Fibroblast of the aortic adventitia (primary cell): ENCODE measurements around the gene IL17RA. TPM values are rescaled to one million over a fixed set of nuclear protein-coding genes. Genes with fewer than 3 reads are reported as not detected.
A peak's percentile ranks its signal among the peaks of the same experiment; 100 is the strongest.

Experiments used
- DNase-seq: peaks from one replicate; pipeline ENCODE4 v3.0.0-alpha.2; 2010; ENCODE audit warnings: low read depth
- H3K4me3 ChIP-seq: 2 replicates; pipeline ENCODE4 v1.5.1; 2011; ENCODE audit warnings: low read depth, mild to moderate bottlenecking, control low read depth, low read length, moderate library complexity
- total RNA-seq: library from RNA; depleted of rRNA; stranded (reverse); fragments of >200 nt; gene quantifications from 2 replicates; pipeline ENCODE4 v1.2.3, GENCODE V29; 2012; ENCODE audit warnings: low replicate concordance
- TF ChIP-seq, protein P1 (sequence below): IDR thresholded peaks from 2 replicates; pipeline ENCODE4 v1.5.1; 2011; ENCODE audit warnings: mild to moderate bottlenecking, low read length, control low read depth, inconsistent platforms; ENCODE audit not compliant: insufficient read depth

IL17RA gene
- total RNA-seq, 1 donor, result 5.2 TPM

DNA sequence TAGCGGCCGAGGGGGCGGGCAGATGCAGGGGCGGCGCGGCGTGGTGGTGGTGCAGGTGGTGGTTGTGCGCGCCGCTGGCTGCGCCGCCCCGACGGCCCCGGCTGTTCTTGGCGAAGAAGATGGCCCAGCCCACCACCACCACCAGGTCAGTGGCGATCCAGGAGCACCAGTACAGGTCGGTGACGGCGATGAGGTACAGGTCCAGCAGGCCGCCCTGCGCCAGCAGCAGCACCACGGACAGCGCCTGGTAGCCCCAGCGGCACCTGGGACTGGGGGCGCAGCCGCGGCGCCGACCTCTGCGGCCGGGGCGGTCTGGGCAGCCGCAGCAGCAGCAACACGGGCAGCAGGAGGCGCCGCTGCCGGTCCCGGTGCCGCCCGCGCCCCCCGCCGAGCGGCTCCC is 35.5 kb downstream of the IL17RA start:
- DNase-seq, result peak; percentile 22
- TF ChIP-seq, protein P1, sequence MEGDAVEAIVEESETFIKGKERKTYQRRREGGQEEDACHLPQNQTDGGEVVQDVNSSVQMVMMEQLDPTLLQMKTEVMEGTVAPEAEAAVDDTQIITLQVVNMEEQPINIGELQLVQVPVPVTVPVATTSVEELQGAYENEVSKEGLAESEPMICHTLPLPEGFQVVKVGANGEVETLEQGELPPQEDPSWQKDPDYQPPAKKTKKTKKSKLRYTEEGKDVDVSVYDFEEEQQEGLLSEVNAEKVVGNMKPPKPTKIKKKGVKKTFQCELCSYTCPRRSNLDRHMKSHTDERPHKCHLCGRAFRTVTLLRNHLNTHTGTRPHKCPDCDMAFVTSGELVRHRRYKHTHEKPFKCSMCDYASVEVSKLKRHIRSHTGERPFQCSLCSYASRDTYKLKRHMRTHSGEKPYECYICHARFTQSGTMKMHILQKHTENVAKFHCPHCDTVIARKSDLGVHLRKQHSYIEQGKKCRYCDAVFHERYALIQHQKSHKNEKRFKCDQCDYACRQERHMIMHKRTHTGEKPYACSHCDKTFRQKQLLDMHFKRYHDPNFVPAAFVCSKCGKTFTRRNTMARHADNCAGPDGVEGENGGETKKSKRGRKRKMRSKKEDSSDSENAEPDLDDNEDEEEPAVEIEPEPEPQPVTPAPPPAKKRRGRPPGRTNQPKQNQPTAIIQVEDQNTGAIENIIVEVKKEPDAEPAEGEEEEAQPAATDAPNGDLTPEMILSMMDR, result no peak
- peak overlapping the region; percentile 28 for H3K4me3 ChIP-seq

DNA sequence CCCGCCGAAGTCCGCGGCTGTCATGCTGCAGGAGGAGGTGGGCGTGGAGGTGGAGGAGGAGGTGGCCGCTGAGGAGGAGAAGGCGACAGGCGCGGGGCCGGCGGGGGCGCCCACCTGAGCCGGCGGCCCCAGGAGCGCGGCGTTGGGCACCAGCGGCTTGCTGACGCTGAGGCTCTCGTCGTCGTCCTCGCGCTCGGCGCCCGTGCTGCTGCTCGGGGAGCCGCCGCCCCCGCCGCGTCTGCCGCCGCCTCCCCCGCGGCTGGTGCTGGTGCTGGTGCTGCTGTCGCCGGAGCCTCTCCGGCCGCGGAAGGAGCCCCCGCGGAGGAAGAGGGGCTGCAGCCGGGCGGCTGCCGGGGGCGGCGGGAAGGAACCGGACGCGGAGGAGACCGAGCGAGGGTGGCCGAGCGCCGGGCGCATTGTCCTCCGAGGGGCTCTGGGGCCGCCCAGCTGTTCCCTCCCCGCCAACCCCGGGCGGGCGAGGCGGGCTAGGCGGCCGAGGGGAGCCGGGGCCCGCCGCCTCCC is 36.0 kb downstream of the IL17RA start:
- TF ChIP-seq, protein P1, result no peak
- DNase-seq, result no peak
- peak overlapping the region; percentile 49 for H3K4me3 ChIP-seq

DNA sequence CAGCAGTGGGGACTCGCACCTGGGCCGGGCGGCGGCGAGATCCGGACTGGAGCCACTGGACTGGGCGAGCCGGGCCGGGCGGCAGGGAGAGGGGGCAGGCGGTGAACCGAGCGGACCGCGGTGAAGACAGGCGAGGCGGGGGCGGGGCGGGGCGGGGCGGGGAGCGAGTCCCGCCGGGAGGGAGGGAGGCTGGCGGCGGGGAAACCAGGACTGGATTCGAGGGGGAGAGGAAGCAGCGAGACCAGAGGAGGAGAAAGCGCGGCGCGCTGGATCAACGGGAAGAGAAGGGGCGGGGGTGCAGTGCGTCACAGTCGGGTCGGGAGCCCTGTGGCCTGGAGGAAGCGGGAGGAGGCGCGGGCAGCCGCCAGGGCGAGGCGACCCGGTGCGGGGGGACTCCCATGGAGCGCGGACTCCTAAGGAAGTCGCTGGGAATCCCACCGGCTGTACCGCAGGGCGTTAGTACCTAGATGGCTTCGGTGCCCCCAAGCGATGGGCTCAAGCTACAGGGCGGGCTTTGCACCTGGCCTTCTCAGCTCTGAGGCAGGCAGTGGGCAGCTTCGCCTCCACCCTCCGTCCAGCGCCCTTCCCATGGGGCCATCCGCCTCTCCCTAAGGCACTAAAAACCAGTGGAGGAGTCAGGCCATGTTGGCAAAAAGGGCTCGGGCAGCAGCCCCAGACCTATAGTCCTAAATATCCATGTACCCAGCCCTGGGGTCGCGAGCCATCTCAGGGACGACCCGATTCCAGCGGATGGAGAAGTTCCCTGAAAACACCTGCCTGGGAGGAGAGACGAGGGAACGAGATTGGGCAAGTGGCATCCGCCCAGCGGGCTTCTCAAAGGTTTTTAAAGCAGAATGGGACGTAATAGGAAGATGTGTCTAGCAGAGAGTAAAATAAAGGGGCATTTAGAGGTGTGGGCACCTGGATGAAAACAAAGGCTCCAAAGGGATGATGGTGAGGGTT is 36.7 kb downstream of the IL17RA start, which contains the start of gene TMEM121B:
Gene TMEM121B, minus strand, starts transcription at position 128 of the 963 bp plus-strand sequence. CDS start 233 bp downstream, outside the sequence.
- DNase-seq, result peak; percentile 31
- TF ChIP-seq, protein P1, result no peak
- H3K4me3 ChIP-seq, result peak within 1 kb of the TSS; percentile 49

DNA sequence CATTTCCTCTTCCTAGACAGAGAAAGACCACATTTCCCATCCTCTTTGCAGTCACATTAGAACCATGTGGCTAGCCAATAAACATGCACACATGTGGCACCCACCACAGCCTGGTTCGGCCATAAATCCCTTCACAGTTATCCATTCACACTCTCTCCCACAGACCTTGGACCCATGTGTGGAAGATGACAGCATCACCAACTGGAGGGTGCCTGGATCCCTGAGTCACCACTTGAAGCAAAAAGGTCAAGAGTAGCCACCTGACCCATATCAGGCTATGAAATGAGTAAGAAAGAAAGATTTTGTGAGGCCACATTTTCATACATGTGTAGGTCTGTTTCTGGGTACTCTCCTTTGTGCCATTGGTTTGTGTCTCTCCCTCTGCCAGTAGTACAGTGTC is 45.4 kb downstream of the IL17RA start:
- no peak overlapping the region for H3K4me3 ChIP-seq
- no peak for DNase-seq
- TF ChIP-seq, protein P1, result no peak

DNA sequence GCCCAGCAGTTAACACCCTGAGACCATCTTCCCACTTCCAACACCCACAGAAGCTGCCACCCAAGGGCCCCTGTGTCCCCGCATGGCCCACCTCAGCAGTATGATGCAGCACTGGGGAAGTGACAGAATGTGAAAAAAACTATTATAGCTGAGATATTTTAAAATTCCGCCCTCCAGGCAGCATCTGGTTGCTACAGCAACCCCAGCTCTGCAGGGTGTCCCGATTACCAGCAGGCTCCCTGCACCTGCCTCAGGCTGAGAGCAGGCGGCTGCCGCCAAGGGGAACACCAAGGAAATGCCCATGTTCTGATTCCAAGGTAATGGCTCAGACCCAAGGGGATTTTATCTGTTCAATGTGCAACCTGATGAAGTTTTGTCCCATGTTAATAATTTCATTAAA is 46.9 kb downstream of the IL17RA start:
- TF ChIP-seq, protein P1, result no peak
- H3K4me3 ChIP-seq, result no peak overlapping the region
- no peak for DNase-seq

DNA sequence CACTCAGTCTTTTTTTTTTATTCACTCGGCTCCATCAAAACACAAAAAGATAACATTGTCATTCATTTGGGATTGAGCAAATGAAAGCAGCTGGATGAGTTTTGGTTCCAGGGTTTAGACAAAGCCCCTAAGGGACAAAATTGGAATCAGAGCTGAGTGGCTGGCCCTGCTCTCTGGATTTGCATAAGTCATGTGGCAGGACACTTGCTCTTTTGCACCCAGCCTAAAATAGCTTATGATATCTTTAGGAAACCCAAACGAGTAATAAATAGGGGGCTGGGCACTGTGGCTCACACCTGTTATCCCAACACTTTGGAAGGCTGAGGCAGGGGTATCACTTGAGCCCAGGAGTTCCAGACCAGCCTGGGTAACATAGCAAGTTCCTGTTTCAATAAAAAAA is 47.3 kb downstream of the IL17RA start:
- TF ChIP-seq, protein P1, result no peak
- no peak overlapping the region for H3K4me3 ChIP-seq
- no peak for DNase-seq
